Liver (tissue), 9 donors: ENCODE results near the gene C18orf32. TPM values are rescaled to one million over a fixed set of nuclear protein-coding genes. Genes with fewer than 3 reads are reported as not detected.

Experiments used
- DNase-seq: peaks from one replicate; pipeline ENCODE4 v3.0.0-alpha.2; 2017; ENCODE audit warnings: low spot score
- H3K27ac ChIP-seq, 2 donors: one replicate each; pipeline ENCODE4 v1.7.0; 2013; ENCODE audit warnings: inconsistent platforms in 2 of 2, low read length in 2 of 2, control low read depth in 1 of 2, low read depth in 1 of 2, mild to moderate bottlenecking in 1 of 2
- H3K27me3 ChIP-seq, 4 donors: one replicate each; pipeline versions ENCODE4 v1.6.1 to v1.7.0; 2013; ENCODE audit warnings: low read length in 3 of 4, inconsistent platforms in 1 of 4, mild to moderate bottlenecking in 1 of 4, moderate library complexity in 1 of 4; ENCODE audit not compliant: control insufficient read depth in 4 of 4, insufficient read depth in 4 of 4
- H3K36me3 ChIP-seq, 4 donors: one replicate each; pipeline versions ENCODE4 v1.6.1 to v1.7.0; 2013; ENCODE audit warnings: low read length in 3 of 4, mild to moderate bottlenecking in 3 of 4, low read depth in 1 of 4, moderate library complexity in 1 of 4; ENCODE audit not compliant: control insufficient read depth in 4 of 4, insufficient read depth in 3 of 4
- H3K4me1 ChIP-seq, 4 donors: one replicate each; pipeline versions ENCODE4 v1.6.1 to v1.7.0; 2013; ENCODE audit warnings: low read length in 3 of 4, mild to moderate bottlenecking in 3 of 4, moderate library complexity in 1 of 4; ENCODE audit not compliant: control insufficient read depth in 4 of 4, insufficient read depth in 4 of 4
- H3K4me3 ChIP-seq, 3 donors: one replicate each; pipeline versions ENCODE4 v1.6.1 to v1.7.0; 2013; ENCODE audit warnings: low read length in 3 of 3, control low read depth in 1 of 3, low read depth in 1 of 3, mild to moderate bottlenecking in 1 of 3
- H3K9ac ChIP-seq, 2 donors: one replicate each; pipeline ENCODE4 v1.7.0; 2013; ENCODE audit warnings: low read length in 2 of 2, mild to moderate bottlenecking in 2 of 2, moderate library complexity in 2 of 2, control low read depth in 1 of 2, low read depth in 1 of 2
- H3K9me3 ChIP-seq, 4 donors: one replicate each; pipeline versions ENCODE4 v1.6.1 to v1.7.0; 2013; ENCODE audit warnings: low read length in 3 of 4; ENCODE audit not compliant: control insufficient read depth in 4 of 4
- EGR1 ChIP-seq, 2 donors: IDR thresholded peaks; 2 replicates each; pipeline ENCODE4 v1.6.1; 2016 to 2018; ENCODE audit warnings: antibody characterized with exemption in 2 of 2, low read depth in 2 of 2
- FOXA1 ChIP-seq: IDR thresholded peaks from 2 replicates; pipeline ENCODE4 v1.6.1; 2016; ENCODE audit warnings: antibody characterized with exemption
- FOXA2 ChIP-seq: IDR thresholded peaks from 2 replicates; pipeline ENCODE4 v1.6.1; 2016; ENCODE audit warnings: antibody characterized with exemption
- GABPA ChIP-seq, 2 donors: IDR thresholded peaks in 1 of 2; conservative IDR thresholded peaks in 1 of 2; 2 replicates each; pipeline ENCODE4 v1.6.1; 2016; ENCODE audit warnings: antibody characterized with exemption in 2 of 2, mild to moderate bottlenecking in 1 of 2, moderate library complexity in 1 of 2
- HNF4A ChIP-seq, 2 donors: conservative IDR thresholded peaks; 2 replicates each; pipeline ENCODE4 v1.6.1; 2016; ENCODE audit warnings: antibody characterized with exemption in 2 of 2, mild to moderate bottlenecking in 2 of 2
- HNF4G ChIP-seq: IDR thresholded peaks from 2 replicates; pipeline ENCODE4 v1.6.1; 2016; ENCODE audit warnings: antibody characterized with exemption
- JUND ChIP-seq, 2 donors: IDR thresholded peaks; 2 replicates each; pipeline ENCODE4 v1.6.1; 2016; ENCODE audit warnings: antibody characterized with exemption in 2 of 2
- MAX ChIP-seq: IDR thresholded peaks from 2 replicates; pipeline ENCODE4 v1.6.1; 2016; ENCODE audit warnings: antibody characterized with exemption
- NR2F2 ChIP-seq: IDR thresholded peaks from 2 replicates; pipeline ENCODE4 v1.6.1; 2016; ENCODE audit warnings: antibody characterized with exemption
- RAD21 ChIP-seq, 2 donors: IDR thresholded peaks; 2 replicates each; pipeline ENCODE4 v1.6.1; 2016; ENCODE audit warnings: antibody characterized with exemption in 2 of 2, mild to moderate bottlenecking in 2 of 2
- RXRA ChIP-seq, 2 donors: IDR thresholded peaks; 2 replicates each; pipeline ENCODE4 v1.6.1; 2017 to 2018; ENCODE audit warnings: antibody characterized with exemption in 2 of 2, mild to moderate bottlenecking in 1 of 2
- SP1 ChIP-seq: IDR thresholded peaks from 2 replicates; pipeline ENCODE4 v1.6.1; 2018; ENCODE audit warnings: antibody characterized with exemption, mild to moderate bottlenecking
- TAF1 ChIP-seq: conservative IDR thresholded peaks from 2 replicates; pipeline ENCODE4 v1.6.1; 2016; ENCODE audit warnings: antibody characterized with exemption, mild to moderate bottlenecking
- YY1 ChIP-seq: IDR thresholded peaks from 2 replicates; pipeline ENCODE4 v1.6.1; 2016; ENCODE audit warnings: antibody characterized with exemption, mild to moderate bottlenecking
- ZBTB33 ChIP-seq: IDR thresholded peaks from 2 replicates; pipeline ENCODE4 v1.6.1; 2016; ENCODE audit warnings: antibody characterized with exemption
- WGBS: extraction: QIAGEN DNeasy Blood & Tissue Kit; methylation state at CpG from one replicate; pipeline ENCODE4 v1.1.7; 2013; 5-methylcytosine and 5-hydroxymethylcytosine counted together
- polyA plus RNA-seq, 2 donors: library from polyadenylated mRNA; stranded (reverse) in 1 of 2; unstranded in 1 of 2; fragments of 200-250 nt in 1 of 2; fragments of >200 nt in 1 of 2; fragmentation: Nextera tagmentation in 1 of 2; extraction: Ambion mirVana in 1 of 2; gene quantifications; one replicate each; pipeline versions ENCODE4 v1.2.1 to v1.2.3, GENCODE V29; 2013 to 2015
- total RNA-seq, 2 donors: library from RNA; depleted of rRNA; stranded (reverse); fragments of >200 nt; gene quantifications; one replicate each; pipeline ENCODE4 v1.2.3, GENCODE V29; 2014
- TF ChIP-seq, protein P1 (sequence below): fragments of 150-350 bp; IDR thresholded peaks from 2 replicates; pipeline ENCODE4 v1.5.1; 2017; ENCODE audit warnings: improper control_type of control experiment, low read depth, low read length; ENCODE audit not compliant: missing input control
- TF ChIP-seq, protein P2 (sequence below): IDR thresholded peaks from 2 replicates; pipeline ENCODE4 v1.6.1; 2016; ENCODE audit warnings: antibody characterized with exemption
- TF ChIP-seq, protein P3 (sequence below): IDR thresholded peaks from 2 replicates; pipeline ENCODE4 v1.6.1; 2016; ENCODE audit warnings: antibody characterized with exemption, mild to moderate bottlenecking
- donor health status: healthy.
- donor health status: healthy.
- donor health status: healthy.
- donor health status: healthy.
- donor health status: healthy.

C18orf32 gene
- total and polyA plus RNA-seq, 4 donors, result 12.4 to 63.2 (median 29.8) TPM

- TF ChIP-seq, protein P1, sequence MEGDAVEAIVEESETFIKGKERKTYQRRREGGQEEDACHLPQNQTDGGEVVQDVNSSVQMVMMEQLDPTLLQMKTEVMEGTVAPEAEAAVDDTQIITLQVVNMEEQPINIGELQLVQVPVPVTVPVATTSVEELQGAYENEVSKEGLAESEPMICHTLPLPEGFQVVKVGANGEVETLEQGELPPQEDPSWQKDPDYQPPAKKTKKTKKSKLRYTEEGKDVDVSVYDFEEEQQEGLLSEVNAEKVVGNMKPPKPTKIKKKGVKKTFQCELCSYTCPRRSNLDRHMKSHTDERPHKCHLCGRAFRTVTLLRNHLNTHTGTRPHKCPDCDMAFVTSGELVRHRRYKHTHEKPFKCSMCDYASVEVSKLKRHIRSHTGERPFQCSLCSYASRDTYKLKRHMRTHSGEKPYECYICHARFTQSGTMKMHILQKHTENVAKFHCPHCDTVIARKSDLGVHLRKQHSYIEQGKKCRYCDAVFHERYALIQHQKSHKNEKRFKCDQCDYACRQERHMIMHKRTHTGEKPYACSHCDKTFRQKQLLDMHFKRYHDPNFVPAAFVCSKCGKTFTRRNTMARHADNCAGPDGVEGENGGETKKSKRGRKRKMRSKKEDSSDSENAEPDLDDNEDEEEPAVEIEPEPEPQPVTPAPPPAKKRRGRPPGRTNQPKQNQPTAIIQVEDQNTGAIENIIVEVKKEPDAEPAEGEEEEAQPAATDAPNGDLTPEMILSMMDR, result no peak
- no peak for TF ChIP-seq HNF4A (conservative IDR thresholded peaks at IDR 0.05)
- no peak for TF ChIP-seq HNF4G
- no peak for TF ChIP-seq ZBTB33
- no peak for TF ChIP-seq EGR1 (IDR thresholded peaks at IDR 0.05; ENCODE audit: low read depth in 2 of 2)
Measured at GRCh38 chr18:49517483-49517882, 30.4 kb upstream of the C18orf32 start (continued).

- WGBS, result 93% methylated on average over 3 of the region's 3 CpGs
Measured at GRCh38 chr18:49515516-49515915, 28.5 kb upstream of the C18orf32 start.

More at GRCh38 chr18:49515516-49515915, 28.5 kb upstream of the C18orf32 start:
- TF ChIP-seq, protein P1, result no peak
- TF ChIP-seq FOXA2, result no peak
- TF ChIP-seq ZBTB33, result no peak
- no peak for TF ChIP-seq HNF4A (conservative IDR thresholded peaks at IDR 0.05)
- TF ChIP-seq GABPA (IDR thresholded peaks at IDR 0.05 in 1 of 2, conservative IDR thresholded peaks at IDR 0.05 in 1 of 2), result no peak
- no peak for TF ChIP-seq MAX
- TF ChIP-seq EGR1 (IDR thresholded peaks at IDR 0.05; ENCODE audit: low read depth in 2 of 2), result no peak
- no peak for TF ChIP-seq SP1
- no peak for TF ChIP-seq HNF4G
- no peak for TF ChIP-seq NR2F2
- TF ChIP-seq, protein P2, sequence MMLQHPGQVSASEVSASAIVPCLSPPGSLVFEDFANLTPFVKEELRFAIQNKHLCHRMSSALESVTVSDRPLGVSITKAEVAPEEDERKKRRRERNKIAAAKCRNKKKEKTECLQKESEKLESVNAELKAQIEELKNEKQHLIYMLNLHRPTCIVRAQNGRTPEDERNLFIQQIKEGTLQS, result no peak
- no peak for TF ChIP-seq JUND (IDR thresholded peaks at IDR 0.05)
- no peak for TF ChIP-seq YY1
- TF ChIP-seq RXRA (IDR thresholded peaks at IDR 0.05), result no peak
- TF ChIP-seq FOXA1, result no peak
- TF ChIP-seq TAF1, result no peak
- no peak for TF ChIP-seq RAD21 (IDR thresholded peaks at IDR 0.05)
- TF ChIP-seq, protein P3, sequence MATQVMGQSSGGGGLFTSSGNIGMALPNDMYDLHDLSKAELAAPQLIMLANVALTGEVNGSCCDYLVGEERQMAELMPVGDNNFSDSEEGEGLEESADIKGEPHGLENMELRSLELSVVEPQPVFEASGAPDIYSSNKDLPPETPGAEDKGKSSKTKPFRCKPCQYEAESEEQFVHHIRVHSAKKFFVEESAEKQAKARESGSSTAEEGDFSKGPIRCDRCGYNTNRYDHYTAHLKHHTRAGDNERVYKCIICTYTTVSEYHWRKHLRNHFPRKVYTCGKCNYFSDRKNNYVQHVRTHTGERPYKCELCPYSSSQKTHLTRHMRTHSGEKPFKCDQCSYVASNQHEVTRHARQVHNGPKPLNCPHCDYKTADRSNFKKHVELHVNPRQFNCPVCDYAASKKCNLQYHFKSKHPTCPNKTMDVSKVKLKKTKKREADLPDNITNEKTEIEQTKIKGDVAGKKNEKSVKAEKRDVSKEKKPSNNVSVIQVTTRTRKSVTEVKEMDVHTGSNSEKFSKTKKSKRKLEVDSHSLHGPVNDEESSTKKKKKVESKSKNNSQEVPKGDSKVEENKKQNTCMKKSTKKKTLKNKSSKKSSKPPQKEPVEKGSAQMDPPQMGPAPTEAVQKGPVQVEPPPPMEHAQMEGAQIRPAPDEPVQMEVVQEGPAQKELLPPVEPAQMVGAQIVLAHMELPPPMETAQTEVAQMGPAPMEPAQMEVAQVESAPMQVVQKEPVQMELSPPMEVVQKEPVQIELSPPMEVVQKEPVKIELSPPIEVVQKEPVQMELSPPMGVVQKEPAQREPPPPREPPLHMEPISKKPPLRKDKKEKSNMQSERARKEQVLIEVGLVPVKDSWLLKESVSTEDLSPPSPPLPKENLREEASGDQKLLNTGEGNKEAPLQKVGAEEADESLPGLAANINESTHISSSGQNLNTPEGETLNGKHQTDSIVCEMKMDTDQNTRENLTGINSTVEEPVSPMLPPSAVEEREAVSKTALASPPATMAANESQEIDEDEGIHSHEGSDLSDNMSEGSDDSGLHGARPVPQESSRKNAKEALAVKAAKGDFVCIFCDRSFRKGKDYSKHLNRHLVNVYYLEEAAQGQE, result no peak
- Histone ChIP-seq H3K36me3 (no peaks in the 10 kb centered on the region), H3K9ac (no peak overlapping the region), H3K9me3 (no peaks in the 10 kb centered on the region), H3K4me1 (peaks cover 0 to 6% (median 4%) of the 10 kb centered on the region in 4 donors), H3K4me3 (no peak overlapping the region), H3K27me3 (no peaks in the 10 kb centered on the region), H3K27ac (no peak overlapping the region)
- no peak for DNase-seq
